DND-41 (cell line): ENCODE results near the gene C17orf58.

Experiments
- CTCF ChIP-seq: IDR thresholded peaks from 2 replicates; pipeline ENCODE4 v1.5.1; 2012; ENCODE audit warnings: borderline replicate concordance, low read length, moderate library complexity, mild to moderate bottlenecking; ENCODE audit not compliant: poor library complexity, severe bottlenecking; ENCODE audit errors: extremely low read depth
- EZH2 ChIP-seq: IDR thresholded peaks from 3 replicates; pipeline ENCODE4 v1.6.1; 2012; ENCODE audit warnings: borderline replicate concordance, low read depth, mild to moderate bottlenecking, moderate library complexity, low read length, inconsistent platforms; ENCODE audit not compliant: severe bottlenecking

- TF ChIP-seq EZH2 (no peak), CTCF (no peak)
These were observed 12.9 kb downstream of the C17orf58 start for GRCh38 chr17:67983383-67983688.
